GM12865 (cell line): Measurements from ENCODE around the gene GFRA3.
A peak's percentile ranks its signal among the peaks of the same experiment; 100 is the strongest.

Experiments used
- DNase-seq: peaks from one replicate; pipeline ENCODE4 v3.0.0; 2010; ENCODE audit warnings: low read depth
- H3K4me3 ChIP-seq: 2 replicates; pipeline ENCODE4 v1.5.1; 2011; ENCODE audit warnings: mild to moderate bottlenecking, low read depth, low read length, control low read depth
- CTCF ChIP-seq: IDR thresholded peaks from 2 replicates; pipeline ENCODE4 v1.5.1; 2011; ENCODE audit warnings: low read length, control low read depth, low read depth, inconsistent platforms; ENCODE audit not compliant: insufficient read depth; ENCODE audit errors: missing control alignments

Gene GFRA3

GRCh38 chr5:138229387-138229786 is 45.0 kb downstream of the GFRA3 start:
- TF ChIP-seq CTCF, result no peak
- no peak overlapping the region for H3K4me3 ChIP-seq
- no peak for DNase-seq

- TF ChIP-seq CTCF, result no peak
- DNase-seq, result peak; percentile 28
- no peak overlapping the region for H3K4me3 ChIP-seq
Observed at GRCh38 chr5:138226910-138227309, 47.5 kb downstream of the GFRA3 start.

DNA sequence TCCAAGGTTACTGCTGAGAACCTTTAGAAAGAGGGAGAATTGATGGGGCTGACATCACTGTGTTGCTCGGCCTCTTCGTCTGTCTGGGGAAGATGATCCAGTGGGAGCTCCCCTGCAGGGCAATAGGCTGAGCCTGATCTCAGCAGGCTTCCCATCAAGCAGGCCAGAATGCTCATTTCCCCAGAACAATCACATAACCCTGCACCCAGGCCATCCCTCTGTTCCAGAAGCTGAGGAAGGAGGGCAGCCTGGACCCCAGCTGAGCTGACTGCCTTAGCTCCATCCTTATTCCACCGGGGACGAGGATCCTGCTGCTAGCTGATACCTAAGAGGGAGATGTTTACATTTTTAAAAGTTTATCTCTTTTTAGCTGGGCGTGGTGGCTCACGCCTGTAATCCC is 49.7 kb downstream of the GFRA3 start:
- no peak overlapping the region for H3K4me3 ChIP-seq
- no peak for DNase-seq
- no peak for TF ChIP-seq CTCF

DNA sequence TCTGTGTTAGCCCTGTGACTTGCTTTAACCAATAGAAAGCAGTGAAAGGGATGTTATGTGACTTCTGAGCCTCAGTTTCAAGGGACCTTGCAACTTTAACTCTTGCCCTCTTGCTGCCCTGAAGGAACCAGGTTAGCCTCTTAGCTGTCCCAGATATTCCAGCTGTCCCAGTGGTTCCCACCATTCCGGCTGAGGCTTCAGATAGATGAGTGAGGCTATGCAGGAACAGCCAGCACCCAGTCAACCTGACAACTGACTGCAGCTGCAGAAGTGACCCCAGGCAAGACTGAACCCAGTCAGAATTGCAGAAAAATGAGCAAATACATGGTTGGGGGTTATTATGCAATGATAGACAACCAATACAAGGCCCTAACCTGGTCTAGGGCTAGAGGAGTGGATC is 50.9 kb downstream of the GFRA3 start:
- H3K4me3 ChIP-seq, result no peak overlapping the region
- no peak for TF ChIP-seq CTCF

GRCh38 chr5:138216799-138217198 is 57.6 kb downstream of the GFRA3 start:
- TF ChIP-seq CTCF, result no peak
- H3K4me3 ChIP-seq, result no peak overlapping the region
- no peak for DNase-seq

More for the DNA sequence above, 50.9 kb downstream of the GFRA3 start:
- no peak for DNase-seq

DNA sequence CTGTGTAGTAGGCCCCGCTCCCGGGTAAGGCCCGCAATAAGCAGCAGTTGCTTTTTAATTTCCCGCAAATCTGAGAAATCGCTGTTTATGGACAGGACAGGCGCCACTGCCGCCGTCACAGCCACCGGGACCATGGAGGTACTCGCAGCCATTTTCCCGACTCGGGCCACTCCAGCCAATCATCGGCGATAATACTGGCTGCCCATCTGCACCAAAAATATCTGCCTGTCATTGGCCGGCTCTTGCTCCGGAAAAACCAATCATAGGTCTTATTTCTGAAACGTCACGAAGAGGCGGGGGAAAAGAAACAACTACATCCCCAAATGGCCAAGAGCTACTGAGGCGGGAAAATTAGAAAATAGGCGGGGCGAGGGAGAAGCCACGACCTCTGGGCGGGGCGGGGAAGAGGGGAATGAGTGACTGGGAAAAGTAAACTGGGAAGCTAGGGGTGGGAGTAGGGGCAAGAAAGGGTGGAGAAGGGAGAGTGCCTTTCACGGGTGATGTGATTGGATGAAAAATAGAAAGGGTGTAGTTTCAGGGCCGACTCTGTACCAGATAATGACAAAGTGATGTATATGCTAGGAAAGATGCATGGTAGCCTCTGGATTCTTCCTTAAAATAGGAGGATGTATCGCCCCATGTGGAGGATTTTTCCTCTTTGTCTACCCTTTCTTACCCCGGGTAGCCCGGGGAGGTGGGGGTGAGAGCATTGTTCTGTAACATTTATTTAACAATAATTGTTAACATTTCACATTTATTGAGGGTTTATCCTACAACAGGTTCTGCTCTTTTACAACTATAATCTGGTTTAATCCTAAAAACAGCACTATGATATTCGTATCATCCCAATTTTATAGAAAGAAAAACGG is 61.0 kb downstream of the GFRA3 start, which contains the start of gene CDC23:
Gene CDC23 (minus strand): TSS at position 163 of the 869 bp plus-strand sequence. CDS start 11 bp downstream, at position 152.
- H3K4me3 ChIP-seq, result peak within 1 kb of the TSS; percentile 98
- no peak for TF ChIP-seq CTCF
- peak; percentile 97 for DNase-seq

DNA sequence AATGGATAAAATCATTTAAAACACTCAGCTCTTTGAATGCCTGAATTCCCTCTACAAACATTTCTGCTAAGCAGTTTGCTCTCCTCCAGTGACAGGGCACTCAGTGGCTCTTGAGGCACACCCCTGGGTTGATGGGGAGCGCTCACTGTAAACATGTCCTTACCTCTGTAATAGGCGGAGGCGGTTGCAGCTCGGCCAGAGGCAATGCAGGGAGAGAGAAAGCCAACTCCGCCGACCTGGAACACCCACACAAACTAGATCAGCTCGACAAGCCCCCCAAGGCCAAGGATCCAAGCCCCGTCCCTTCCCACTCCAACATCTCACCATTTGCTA is 61.6 kb downstream of the GFRA3 start:
- H3K4me3 ChIP-seq, result peak overlapping the region; percentile 98
- no peak for TF ChIP-seq CTCF
- DNase-seq, result peak; percentile 24
